Naive thymus-derived CD4-positive, alpha-beta T cell (primary cell): ENCODE data around the gene CDH13. TPM values are rescaled to one million over a fixed set of nuclear protein-coding genes. Genes with fewer than 3 reads are reported as not detected.

ENCODE experiments used
- ATAC-seq: fragments of 150-1000 bp; cut with Tn5 transposase; 2 replicates; pipeline ENCODE4 v1.10.0; 2021; ENCODE audit warnings: mild to moderate bottlenecking, moderate library complexity
- CTCF ChIA-PET: fragments of 350-600 bp; sonication (Branson Sonifier 250); formaldehyde crosslinking; loops from one replicate; lab custom pipeline; 2021; ENCODE audit warnings: antibody characterized with exemption; lab: Charles Lee
- POLR2A ChIA-PET: fragments of 350-600 bp; sonication (Branson Sonifier 250); formaldehyde crosslinking; loops from one replicate; lab custom pipeline; 2021; ENCODE audit warnings: antibody characterized with exemption, inconsistent platforms; lab: Charles Lee
- DNase-seq, 9 donors: peaks; one replicate each; pipeline versions ENCODE4 v3.0.0 to v3.0.0-alpha.2; 2020 to 2022; ENCODE audit warnings: mixed read lengths in 1 of 9
- H3K27ac ChIP-seq: one replicate; pipeline ENCODE4 v1.7.0; 2013; ENCODE audit warnings: mild to moderate bottlenecking, low read depth, low read length, moderate library complexity
- H3K27me3 ChIP-seq, 2 donors: one replicate each; pipeline ENCODE4 v1.7.0; 2013; ENCODE audit warnings: low read length in 2 of 2, mild to moderate bottlenecking in 2 of 2, moderate library complexity in 2 of 2; ENCODE audit not compliant: control insufficient read depth in 2 of 2, insufficient read depth in 2 of 2
- H3K36me3 ChIP-seq, 3 experiments: 1 replicate in 2 of 3; 2 replicates in 1 of 3; pipeline ENCODE4 v1.7.0; 2013; ENCODE audit warnings: low read length in 3 of 3, mild to moderate bottlenecking in 3 of 3, moderate library complexity in 1 of 3; ENCODE audit not compliant: insufficient read depth in 3 of 3, control insufficient read depth in 2 of 3
- H3K4me1 ChIP-seq, 2 donors: one replicate each; pipeline ENCODE4 v1.7.0; 2013; ENCODE audit warnings: low read length in 2 of 2, mild to moderate bottlenecking in 2 of 2, moderate library complexity in 1 of 2; ENCODE audit not compliant: control insufficient read depth in 2 of 2, insufficient read depth in 2 of 2
- H3K4me3 ChIP-seq: 2 replicates; pipeline ENCODE4 v1.7.0; 2013; ENCODE audit warnings: mild to moderate bottlenecking, low read length
- H3K9me3 ChIP-seq, 3 experiments: 1 replicate in 2 of 3; 2 replicates in 1 of 3; pipeline ENCODE4 v1.7.0; 2013; ENCODE audit warnings: low read length in 3 of 3; ENCODE audit not compliant: control insufficient read depth in 2 of 3
- H3K27ac Mint-ChIP-seq, 9 donors: one replicate each; pipeline ENCODE4 v1.8.0; 2020 to 2022; ENCODE audit warnings: mixed read lengths in 9 of 9, mild to moderate bottlenecking in 8 of 9, moderate library complexity in 5 of 9, inconsistent platforms in 2 of 9
- H3K27me3 Mint-ChIP-seq, 5 donors: one replicate each; pipeline ENCODE4 v1.8.0; 2021 to 2022; ENCODE audit warnings: mixed read lengths in 5 of 5, mild to moderate bottlenecking in 1 of 5
- H3K36me3 Mint-ChIP-seq, 5 donors: one replicate each; pipeline ENCODE4 v1.8.0; 2020 to 2022; ENCODE audit warnings: mixed read lengths in 5 of 5, mild to moderate bottlenecking in 3 of 5, inconsistent platforms in 1 of 5
- H3K4me1 Mint-ChIP-seq, 7 donors: one replicate each; pipeline ENCODE4 v1.8.0; 2020 to 2022; ENCODE audit warnings: mixed read lengths in 7 of 7, mild to moderate bottlenecking in 3 of 7, inconsistent platforms in 1 of 7
- H3K4me3 Mint-ChIP-seq, 10 donors: one replicate each; pipeline ENCODE4 v1.8.0; 2020 to 2022; ENCODE audit warnings: mild to moderate bottlenecking in 10 of 10, mixed read lengths in 10 of 10, moderate library complexity in 6 of 10, inconsistent platforms in 2 of 10
- H3K9me3 Mint-ChIP-seq, 11 donors: one replicate each; pipeline ENCODE4 v1.8.0; 2020 to 2022; ENCODE audit warnings: mixed read lengths in 11 of 11, mild to moderate bottlenecking in 4 of 11, inconsistent platforms in 1 of 11, moderate library complexity in 1 of 11
- intact Hi-C, 2 donors: fragments of 100-400 bp; cut with micrococcal nuclease; formaldehyde crosslinking; loops; one replicate each; pipeline ENCODE4 v1.15.1; 2023
- polyA plus RNA-seq, 2 donors: library from polyadenylated mRNA; unstranded; fragments of 300-500 nt; fragmentation: Illumina TruSeq; gene quantifications; one replicate each; pipeline ENCODE4 v1.2.3, GENCODE V29; 2021
- total RNA-seq, 6 experiments: library from RNA in 5 of 6; stranded (reverse) in 5 of 6; gene quantifications; 1 replicate in 5 of 6; 2 replicates in 1 of 6; pipeline ENCODE4 v1.2.3 and lab custom pipeline; 2021 to 2026

CDH13 gene
- total and polyA plus RNA-seq, 7 experiments from 2014 or later: not detected

DNA sequence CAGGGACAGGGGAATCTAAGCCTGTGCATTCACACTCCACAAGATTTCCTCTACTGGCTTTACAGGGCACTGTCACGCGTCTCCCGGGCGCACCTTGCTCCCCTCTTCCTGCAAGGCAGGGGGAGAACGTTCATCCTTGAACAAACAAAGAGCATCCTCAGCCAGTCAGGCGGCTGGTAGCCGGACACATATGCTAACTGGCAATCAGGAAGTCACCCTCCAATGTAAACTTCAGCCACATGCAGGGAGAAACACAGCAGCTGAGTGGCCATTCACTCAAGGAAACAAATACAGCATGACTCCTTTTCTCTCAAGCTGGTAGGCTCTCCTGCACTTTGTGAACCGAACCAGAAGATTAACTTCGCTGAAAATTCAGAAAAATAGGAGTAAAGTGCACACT is 1170.2 kb downstream of the CDH13 start:
- ChIA-PET CTCF (no interaction called here), POLR2A (no interaction called here)
- H3K27me3 ChIP-seq: peaks cover 0 to 2% of the 10 kb centered on the region in 2 donors
- H3K36me3 ChIP-seq: no peaks in the 10 kb centered on the region
- Mint-ChIP-seq H3K4me1 (peaks cover 0 to 5% (median 0%) of the 10 kb centered on the region in 7 donors), H3K27ac (no peak overlapping the region), H3K36me3 (no peaks in the 10 kb centered on the region), H3K9me3 (peaks cover 0 to 6% (median 0%) of the 10 kb centered on the region in 11 donors), H3K27me3 (peaks cover 21 to 56% (median 33%) of the 10 kb centered on the region in 5 donors), H3K4me3 (no peak overlapping the region)
- ATAC-seq (no peak), DNase-seq (no peak)
- no peak overlapping the region for H3K4me3 ChIP-seq
- intact Hi-C loops: no loop called here
- H3K4me1 ChIP-seq: no peaks in the 10 kb centered on the region
- H3K9me3 ChIP-seq: no peaks in the 10 kb centered on the region
- H3K27ac ChIP-seq: no peak overlapping the region

GRCh38 chr16:83799336-83799735 is 1172.6 kb downstream of the CDH13 start:
- no peak overlapping the region for H3K4me3 Mint-ChIP-seq
- no peak overlapping the region for H3K27ac Mint-ChIP-seq
- no peaks in the 10 kb centered on the region for H3K9me3 Mint-ChIP-seq
- Histone ChIP-seq H3K4me1 (no peaks in the 10 kb centered on the region), H3K36me3 (no peaks in the 10 kb centered on the region), H3K27ac (no peak overlapping the region), H3K27me3 (no peaks in the 10 kb centered on the region), H3K9me3 (no peaks in the 10 kb centered on the region), H3K4me3 (no peak overlapping the region)
- intact Hi-C loops: no loop called here
- H3K4me1 Mint-ChIP-seq: no peaks in the 10 kb centered on the region
- ChIA-PET POLR2A (no interaction called here), CTCF (no interaction called here)
- H3K36me3 Mint-ChIP-seq: no peaks in the 10 kb centered on the region
- ATAC-seq (no peak), DNase-seq (no peak)
- peaks cover 26 to 47% (median 35%) of the 10 kb centered on the region in 5 donors for H3K27me3 Mint-ChIP-seq

- no peak overlapping the region for H3K27ac Mint-ChIP-seq
- ATAC-seq (peak; percentile 32), DNase-seq (no peak)
- ChIA-PET CTCF (no interaction called here), POLR2A (no interaction called here)
- H3K27me3 ChIP-seq: no peaks in the 10 kb centered on the region
- H3K27me3 Mint-ChIP-seq: peaks cover 19 to 34% (median 25%) of the 10 kb centered on the region in 5 donors
- no peaks in the 10 kb centered on the region for H3K36me3 ChIP-seq
- peaks cover 0 to under 1% of the 10 kb centered on the region in 2 donors for H3K4me1 ChIP-seq
- H3K27ac ChIP-seq: no peak overlapping the region
- intact Hi-C loops: no loop called here
- no peak overlapping the region for H3K4me3 Mint-ChIP-seq
- H3K9me3 Mint-ChIP-seq: peaks cover 0 to 1% (median 0%) of the 10 kb centered on the region in 11 donors
- H3K4me1 Mint-ChIP-seq: peaks cover 4 to 11% (median 9%) of the 10 kb centered on the region in 7 donors
- H3K9me3 ChIP-seq: no peaks in the 10 kb centered on the region
- no peak overlapping the region for H3K4me3 ChIP-seq
- H3K36me3 Mint-ChIP-seq: no peaks in the 10 kb centered on the region
These were observed 1175.4 kb downstream of the CDH13 start for GRCh38 chr16:83802135-83802534.

GRCh38 chr16:83802554-83803205 is 1175.9 kb downstream of the CDH13 start:
- intact Hi-C loops: no loop called here
- Mint-ChIP-seq H3K27me3 (peaks cover 16 to 31% (median 23%) of the 10 kb centered on the region in 5 donors), H3K36me3 (peaks cover 0 to under 1% (median 0%) of the 10 kb centered on the region in 5 donors), H3K4me3 (no peak overlapping the region), H3K27ac (peak overlapping the region in 1 of 9 donors; percentile 75), H3K4me1 (peaks cover 4 to 14% (median 11%) of the 10 kb centered on the region in 7 donors), H3K9me3 (peaks cover 0 to 1% (median 0%) of the 10 kb centered on the region in 11 donors)
- ChIA-PET CTCF (no interaction called here), POLR2A (no interaction called here)
- Histone ChIP-seq H3K27ac (no peak overlapping the region), H3K9me3 (no peaks in the 10 kb centered on the region), H3K36me3 (no peaks in the 10 kb centered on the region), H3K4me3 (no peak overlapping the region), H3K4me1 (peaks cover 0 to 5% of the 10 kb centered on the region in 2 donors), H3K27me3 (no peaks in the 10 kb centered on the region)
- DNase-seq: no peak
- no peak for ATAC-seq

DNA sequence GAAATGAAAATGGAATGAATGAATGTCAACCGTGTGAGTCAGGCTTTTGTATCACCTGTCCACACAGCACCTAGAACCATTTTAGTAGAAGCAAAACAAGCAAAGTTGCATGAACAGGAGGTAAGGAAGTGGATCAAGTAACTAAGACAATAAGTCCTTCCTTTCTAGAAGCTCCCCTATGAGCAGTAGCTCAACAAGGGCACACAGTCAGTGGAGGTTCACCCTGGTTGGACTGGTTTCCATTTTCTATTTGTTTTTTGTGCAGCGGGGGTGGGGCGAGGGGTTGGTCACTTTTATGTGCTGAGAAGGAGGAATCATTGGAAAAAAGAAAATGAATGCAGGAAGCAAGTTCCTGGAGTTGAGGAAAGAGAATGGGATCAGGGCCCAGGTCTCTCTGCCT is 1177.0 kb downstream of the CDH13 start:
- peaks cover 0 to 7% (median 0%) of the 10 kb centered on the region in 5 donors for H3K36me3 Mint-ChIP-seq
- peaks cover 12 to 22% (median 15%) of the 10 kb centered on the region in 5 donors for H3K27me3 Mint-ChIP-seq
- intact Hi-C loops: no loop called here
- H3K9me3 Mint-ChIP-seq: peaks cover 0 to 3% (median 0%) of the 10 kb centered on the region in 11 donors
- H3K4me1 Mint-ChIP-seq: peaks cover 10 to 25% (median 21%) of the 10 kb centered on the region in 7 donors
- H3K27ac Mint-ChIP-seq: peak overlapping the region in 2 of 9 donors; percentile 5 to 6
- ATAC-seq (no peak), DNase-seq (no peak)
- H3K4me1 ChIP-seq: peaks cover 5 to 7% of the 10 kb centered on the region in 2 donors
- H3K27ac ChIP-seq: no peak overlapping the region
- peaks cover 0 to 3% (median 0%) of the 10 kb centered on the region in 3 experiments for H3K36me3 ChIP-seq
- H3K4me3 ChIP-seq: no peak overlapping the region
- no peaks in the 10 kb centered on the region for H3K9me3 ChIP-seq
- ChIA-PET CTCF (no interaction called here), POLR2A (no interaction called here)
- no peak overlapping the region for H3K4me3 Mint-ChIP-seq
- no peaks in the 10 kb centered on the region for H3K27me3 ChIP-seq

GRCh38 chr16:83804366-83804765 is 1177.6 kb downstream of the CDH13 start:
- H3K36me3 ChIP-seq: peaks cover 0 to 3% (median 0%) of the 10 kb centered on the region in 3 experiments
- ATAC-seq (no peak), DNase-seq (no peak)
- H3K4me3 Mint-ChIP-seq: no peak overlapping the region
- CTCF ChIA-PET: no interaction called here
- no peaks in the 10 kb centered on the region for H3K9me3 ChIP-seq
- peaks cover 0 to 12% (median 5%) of the 10 kb centered on the region in 5 donors for H3K36me3 Mint-ChIP-seq
- peaks cover 16 to 31% (median 26%) of the 10 kb centered on the region in 7 donors for H3K4me1 Mint-ChIP-seq
- peaks cover 0 to 3% (median 0%) of the 10 kb centered on the region in 11 donors for H3K9me3 Mint-ChIP-seq
- peaks cover 9 to 13% of the 10 kb centered on the region in 2 donors for H3K4me1 ChIP-seq
- POLR2A ChIA-PET: no interaction called here
- peaks cover 12 to 17% (median 14%) of the 10 kb centered on the region in 5 donors for H3K27me3 Mint-ChIP-seq
- no peak overlapping the region for H3K4me3 ChIP-seq
- no peak overlapping the region for H3K27ac ChIP-seq
- intact Hi-C loops: no loop called here
- H3K27me3 ChIP-seq: no peaks in the 10 kb centered on the region
- no peak overlapping the region for H3K27ac Mint-ChIP-seq
